GM21367 (cell line): ENCODE measurements around the gene SHPK.

Source experiments
- ATAC-seq: cut with Tn5 transposase; IDR thresholded peaks from one replicate; pipeline ENCODE4 v1.9.1; 2021; ENCODE audit not compliant: unreplicated experiment

Gene SHPK

DNA sequence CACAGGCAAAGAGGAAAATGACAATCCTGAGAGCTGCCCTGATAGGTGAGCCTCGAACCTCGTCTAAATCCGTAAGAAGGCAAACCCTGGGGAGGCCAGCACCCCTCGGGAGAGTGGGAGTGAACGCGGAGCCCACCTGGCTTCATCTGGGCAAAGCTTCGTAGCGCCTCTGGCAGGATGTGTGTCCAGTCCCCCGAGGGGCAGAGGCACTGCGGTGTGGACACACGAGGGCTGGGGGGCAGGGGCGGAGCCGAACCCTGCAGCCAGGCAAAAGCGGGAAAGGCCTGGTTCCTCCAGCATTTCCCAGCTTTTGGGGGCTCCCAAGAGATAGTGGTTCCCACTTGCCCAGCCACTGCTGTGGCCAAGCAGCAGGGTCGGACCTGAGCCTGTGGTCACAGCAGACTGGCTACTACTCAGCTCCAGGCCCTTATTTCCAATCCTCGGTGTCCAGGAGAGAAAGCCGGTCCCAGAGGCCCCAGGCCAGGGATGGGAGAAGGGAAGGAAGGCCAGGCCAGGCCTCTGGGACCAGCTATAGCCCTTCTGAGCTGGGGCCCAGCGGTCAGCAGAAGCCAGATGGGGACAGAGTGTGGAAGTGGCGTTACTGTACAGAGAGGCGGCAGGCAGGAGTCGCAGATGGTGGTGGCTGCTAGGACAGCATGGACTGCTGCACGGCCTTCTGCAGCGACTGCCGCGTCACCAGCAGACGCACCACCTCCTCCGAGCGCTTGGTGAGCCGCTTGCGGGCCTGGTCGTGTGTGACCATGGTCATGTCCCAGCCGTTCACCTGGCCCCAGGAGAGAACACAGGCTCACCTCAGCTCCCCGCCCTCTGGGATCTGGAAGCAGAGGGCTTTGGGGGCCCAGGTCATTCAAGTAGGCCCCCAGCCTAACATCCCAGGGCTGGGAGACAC, 27.3 kb upstream of the SHPK start:
- no peak for ATAC-seq

- ATAC-seq: no peak
Measured at GRCh38 chr17:3660311-3660891, 24.4 kb upstream of the SHPK start.

DNA sequence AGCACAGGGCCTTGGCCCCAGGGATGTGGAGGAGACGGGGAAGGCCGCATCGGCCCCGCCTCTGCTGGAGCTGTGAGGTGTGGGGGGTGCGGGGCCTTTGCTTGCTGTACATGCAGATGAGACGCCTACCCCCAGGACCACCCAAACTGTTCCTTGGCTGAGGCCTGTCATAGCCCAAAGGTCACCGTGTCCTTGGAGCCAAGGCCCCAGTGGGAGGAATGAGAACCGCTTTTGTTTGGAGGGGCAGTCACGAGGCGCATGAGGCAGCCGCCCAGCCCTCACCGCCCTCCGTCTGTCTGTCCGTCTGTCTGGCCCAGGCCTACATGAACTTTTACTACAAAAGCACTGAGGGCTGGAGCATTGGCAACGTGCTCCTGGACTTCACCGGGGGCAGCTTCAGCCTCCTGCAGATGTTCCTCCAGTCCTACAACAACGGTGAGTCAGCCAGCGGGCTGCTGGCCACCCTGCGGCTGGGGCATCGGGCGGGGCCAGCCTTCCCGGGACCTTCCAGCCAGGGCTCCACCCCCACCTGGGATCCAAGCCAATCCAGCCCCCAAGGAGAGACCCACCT, 23.6 kb upstream of the SHPK start:
- ATAC-seq: no peak

DNA sequence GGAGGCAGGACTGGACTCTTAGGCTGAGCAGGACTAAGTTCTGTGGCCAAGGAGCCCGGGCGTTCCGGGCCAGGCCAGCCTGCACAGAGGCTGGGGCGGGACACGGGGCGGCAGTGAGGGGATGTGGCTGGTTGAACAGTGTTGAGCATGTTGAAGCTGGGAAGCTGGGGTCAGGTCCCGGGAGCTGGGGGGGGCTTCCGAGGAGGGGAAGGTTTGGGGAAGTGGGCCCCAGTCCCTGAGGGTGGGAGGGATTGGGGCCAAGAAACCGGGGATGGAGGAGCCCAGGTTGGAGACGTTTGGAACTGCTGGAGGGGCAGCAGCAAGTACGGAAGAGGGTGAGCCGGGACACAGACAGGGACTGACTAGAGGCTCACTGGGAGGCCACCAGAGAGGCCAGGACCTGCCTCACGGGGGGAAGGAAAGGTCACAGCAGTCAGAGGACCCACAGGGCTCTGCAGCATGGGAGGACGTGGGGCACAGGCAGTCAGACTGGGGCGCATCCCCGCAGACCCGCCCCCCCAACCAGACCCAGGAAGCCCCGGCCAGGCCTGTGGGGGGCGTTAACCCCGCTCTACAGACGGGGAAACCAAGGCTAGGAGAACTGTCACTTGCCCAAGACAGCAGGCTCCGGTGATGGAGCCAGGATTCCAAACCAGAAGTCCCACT, 22.9 kb upstream of the SHPK start:
- ATAC-seq: no peak

DNA sequence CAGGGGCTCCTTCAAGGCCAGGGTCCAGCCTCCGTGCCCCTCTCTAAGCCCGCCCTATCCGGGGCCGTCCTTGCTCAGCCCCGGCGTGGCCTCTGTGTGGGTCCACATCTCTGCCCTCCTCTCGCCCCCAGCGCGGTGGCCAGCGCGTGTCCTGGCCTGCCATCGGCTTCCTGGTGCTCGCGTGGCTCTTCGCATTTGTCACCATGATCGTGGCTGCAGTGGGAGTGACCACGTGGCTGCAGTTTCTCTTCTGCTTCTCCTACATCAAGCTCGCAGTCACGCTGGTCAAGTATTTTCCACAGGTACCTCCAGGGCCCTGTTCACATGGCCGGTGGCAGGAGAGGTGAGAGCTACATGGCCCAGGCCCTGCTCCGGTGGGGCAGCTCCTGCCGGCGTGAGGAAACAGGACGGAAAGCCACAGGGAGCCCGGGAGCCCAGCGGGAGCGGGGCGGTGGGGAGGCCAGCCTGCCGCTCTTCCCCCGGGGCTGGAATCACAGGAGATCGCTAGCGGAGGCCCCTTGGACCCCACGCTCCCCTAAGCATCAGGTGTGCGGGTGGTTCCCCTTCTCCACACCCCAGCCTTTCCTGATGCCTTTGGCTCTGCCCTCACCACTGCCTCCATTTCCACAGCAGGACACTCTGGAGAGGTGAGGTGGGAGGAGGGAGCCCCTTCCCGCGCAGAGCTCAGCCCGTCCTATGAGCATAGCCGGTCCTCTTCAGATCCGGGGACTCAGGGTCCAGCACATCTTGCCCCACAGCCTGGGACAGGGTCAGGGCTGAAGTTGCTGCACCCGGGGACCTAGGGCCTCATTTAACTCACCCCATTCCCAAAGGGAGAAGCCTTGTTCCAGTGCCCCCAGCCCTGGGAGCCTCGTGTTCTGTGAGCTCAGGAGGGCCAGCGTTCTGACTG, 22.1 kb upstream of the SHPK start:
- ATAC-seq: no peak

GRCh38 chr17:3657588-3657869, 21.5 kb upstream of the SHPK start:
- no peak for ATAC-seq

DNA sequence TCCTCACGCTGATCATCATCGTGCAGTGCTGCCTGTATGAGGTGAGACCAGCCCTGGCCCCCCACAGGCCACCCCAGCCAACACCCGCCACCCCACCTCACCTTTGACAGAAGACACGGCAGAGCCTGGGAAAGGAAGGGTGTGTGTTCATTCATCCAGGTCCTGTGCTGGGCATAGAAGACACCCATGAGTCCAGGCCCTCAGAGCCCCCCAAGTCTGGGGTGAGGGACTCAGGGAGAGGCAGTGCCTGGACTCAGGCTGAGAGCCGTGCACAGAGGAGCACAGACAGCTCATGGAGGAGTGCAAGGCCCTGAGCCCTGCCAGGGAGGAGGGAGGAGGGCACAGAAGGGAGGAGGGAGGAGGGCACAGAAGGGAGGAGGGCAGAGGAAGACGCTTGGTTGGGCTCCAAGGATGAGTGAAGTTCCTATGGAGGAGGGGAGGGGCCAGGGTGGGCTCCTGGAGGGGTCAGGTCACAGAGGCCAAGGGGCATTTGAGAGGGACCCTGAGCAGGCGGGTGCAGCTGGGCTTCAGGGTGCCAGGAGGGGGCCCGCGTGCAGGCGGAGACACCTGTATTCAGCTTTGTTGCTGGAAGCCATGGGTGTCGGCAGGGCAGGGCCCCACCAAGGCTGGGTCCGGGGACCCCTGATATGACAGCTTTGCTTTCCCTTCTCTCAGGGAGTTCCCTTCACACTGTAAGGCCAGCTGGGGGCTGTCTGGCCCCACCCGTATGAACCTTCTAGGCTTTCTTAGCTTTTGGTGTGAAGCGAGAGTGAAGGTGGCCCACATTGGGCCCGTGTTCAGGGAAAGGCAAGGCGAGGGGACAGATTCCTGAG, 20.9 kb upstream of the SHPK start:
- no peak for ATAC-seq

DNA sequence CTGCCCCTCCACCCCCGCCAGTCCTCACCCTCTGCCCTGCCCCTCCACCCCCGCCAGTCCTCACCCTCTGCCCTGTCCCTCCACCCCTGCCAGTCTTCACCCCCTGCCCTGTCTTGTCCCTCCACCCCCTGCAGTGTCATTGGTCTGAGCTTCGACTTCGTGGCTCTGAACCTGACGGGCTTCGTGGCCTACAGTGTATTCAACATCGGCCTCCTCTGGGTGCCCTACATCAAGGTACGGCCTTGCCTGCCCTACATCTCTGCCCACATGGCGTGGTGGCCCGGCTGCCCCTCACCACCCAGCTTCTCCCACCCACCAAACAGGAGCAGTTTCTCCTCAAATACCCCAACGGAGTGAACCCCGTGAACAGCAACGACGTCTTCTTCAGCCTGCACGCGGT, 20.3 kb upstream of the SHPK start:
- ATAC-seq: no peak

DNA sequence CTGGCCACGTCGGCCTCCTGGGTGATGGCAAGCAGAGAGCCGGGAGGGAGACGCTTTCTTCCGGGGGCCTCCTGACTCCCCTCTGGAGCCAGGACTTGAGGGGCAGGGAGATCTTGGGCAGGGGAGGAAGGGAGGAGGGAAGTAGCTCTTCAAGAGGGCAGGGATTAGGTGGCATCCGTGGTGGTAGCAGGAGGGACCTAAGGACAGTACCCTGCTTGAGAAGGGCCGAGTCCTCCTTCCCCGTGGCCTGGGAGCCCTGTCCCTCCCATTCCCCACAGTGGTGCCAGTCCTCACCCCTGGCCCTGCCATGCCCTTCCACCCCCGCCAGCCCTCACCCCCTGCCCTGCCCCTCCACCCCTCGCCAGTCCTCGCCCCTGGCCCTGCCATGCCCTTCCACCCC, 19.7 kb upstream of the SHPK start:
- ATAC-seq: no peak

DNA sequence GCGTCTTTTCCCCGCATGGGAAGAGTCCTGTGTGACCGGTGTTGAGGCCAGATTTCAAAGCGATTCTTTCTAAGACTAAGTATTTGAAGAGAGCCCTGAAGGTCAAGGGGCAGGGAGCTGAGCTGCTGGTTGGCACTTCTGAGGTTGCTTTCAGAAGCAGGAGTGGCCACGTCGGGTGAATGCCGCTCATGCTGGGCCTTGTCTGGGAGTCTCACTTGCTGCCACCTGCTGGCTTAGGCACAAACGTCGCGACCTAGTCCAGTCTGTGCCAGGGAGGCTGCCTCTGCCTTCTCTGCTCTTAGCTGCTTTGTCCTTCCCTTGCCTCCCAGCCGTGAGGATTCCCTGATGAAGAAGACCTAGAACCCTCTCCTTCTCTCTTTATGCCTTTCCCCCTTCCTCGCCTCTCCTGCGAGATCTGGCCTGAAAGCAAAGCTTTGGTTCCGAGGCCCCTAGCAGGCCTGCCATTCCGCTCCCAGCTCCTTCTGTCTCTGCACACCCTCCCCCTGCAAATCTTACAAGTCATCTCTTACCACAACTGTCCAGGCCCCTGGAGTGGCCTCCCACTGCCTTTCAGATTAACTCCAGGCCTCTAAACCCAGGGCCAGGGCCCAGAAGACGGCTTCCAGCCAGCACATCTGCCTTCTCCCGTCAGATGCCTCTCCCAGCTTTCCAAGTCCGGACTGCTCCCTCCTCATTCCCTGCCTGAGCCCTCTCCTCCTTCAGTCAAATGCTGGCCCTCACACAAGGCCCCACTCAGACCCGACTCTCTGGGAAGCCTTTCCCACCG, 11.9 kb upstream of the SHPK start:
- no peak for ATAC-seq

DNA sequence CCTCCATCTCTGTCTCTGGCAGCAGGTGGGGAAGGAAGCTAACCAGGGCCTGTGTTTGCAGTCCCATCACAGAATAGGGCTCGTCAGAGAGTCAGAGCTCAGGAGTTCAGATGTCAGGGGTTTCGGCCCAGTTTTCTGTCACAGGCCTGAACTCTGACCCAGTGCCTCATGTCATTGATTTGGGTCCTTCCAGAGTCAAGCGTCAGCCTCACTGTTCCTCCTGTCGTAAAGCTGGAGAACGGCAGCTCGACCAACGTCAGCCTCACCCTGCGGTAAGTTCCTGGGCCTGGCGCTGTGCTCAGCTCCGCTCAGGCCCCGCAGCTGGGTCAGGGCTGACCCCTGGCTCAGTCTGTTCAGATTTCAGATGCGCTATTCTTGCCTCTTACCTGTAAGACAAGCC, 11.2 kb upstream of the SHPK start:
- ATAC-seq: no peak

DNA sequence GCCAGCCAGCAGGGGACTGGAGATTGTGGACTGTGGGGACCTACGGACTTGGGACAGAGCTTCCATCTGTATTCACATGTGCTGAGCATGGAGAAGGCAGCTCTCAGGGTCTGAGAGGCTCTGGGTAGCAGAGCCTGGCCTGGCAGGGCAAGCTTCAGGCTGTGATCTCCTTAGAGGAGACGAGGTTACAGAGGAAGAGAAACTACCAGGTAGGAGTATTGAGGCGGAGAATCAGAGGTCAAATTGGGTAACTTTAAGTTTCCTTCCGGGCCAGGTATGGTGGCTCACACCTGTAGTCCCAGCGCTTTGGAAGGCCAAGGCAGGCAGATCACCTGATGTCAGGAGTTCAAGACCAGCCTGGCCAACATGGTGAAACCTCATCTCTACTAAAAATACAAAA, 9.3 kb upstream of the SHPK start:
- ATAC-seq: no peak

- no peak for ATAC-seq
Measured at GRCh38 chr17:3643889-3644349, 7.9 kb upstream of the SHPK start.

DNA sequence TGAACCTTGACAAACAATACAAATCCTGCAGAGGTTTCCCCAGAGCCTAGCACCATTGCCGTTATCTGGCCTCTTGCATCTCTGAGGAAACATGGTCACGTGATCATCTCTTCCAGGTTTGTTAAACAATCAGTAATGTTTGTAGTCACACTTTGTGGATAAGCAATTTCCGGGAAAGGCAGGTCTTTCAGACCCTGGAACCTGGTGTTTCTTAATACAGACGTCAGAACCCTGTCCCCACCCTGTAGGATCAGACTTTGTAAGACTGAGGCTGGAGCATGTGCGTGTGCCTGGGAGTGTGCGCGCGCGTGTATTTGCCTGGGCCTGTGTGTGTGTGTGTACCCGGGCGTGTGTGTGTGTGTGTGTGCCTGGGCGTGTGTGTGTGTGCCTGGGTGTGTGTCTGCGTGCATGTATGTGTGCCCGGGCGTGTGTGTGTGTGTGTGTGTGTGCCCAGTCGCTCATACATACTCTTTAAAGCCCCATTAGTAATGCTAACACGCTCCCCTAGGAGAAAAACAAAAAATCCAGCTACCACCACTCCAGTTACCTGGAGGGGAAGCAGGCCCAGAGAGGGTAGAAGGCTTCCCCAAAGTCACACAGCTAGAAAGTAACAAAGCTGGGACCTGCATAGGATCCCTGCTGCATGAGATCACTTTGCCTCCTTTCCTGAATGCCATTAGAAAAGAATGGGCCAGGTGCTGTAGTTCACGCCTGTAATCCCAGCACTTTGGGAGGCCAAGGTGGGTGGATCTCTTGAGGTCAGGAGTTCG, 5.9 kb upstream of the SHPK start:
- ATAC-seq: no peak

GRCh38 chr17:3641014-3641413, 5.0 kb upstream of the SHPK start:
- no peak for ATAC-seq

DNA sequence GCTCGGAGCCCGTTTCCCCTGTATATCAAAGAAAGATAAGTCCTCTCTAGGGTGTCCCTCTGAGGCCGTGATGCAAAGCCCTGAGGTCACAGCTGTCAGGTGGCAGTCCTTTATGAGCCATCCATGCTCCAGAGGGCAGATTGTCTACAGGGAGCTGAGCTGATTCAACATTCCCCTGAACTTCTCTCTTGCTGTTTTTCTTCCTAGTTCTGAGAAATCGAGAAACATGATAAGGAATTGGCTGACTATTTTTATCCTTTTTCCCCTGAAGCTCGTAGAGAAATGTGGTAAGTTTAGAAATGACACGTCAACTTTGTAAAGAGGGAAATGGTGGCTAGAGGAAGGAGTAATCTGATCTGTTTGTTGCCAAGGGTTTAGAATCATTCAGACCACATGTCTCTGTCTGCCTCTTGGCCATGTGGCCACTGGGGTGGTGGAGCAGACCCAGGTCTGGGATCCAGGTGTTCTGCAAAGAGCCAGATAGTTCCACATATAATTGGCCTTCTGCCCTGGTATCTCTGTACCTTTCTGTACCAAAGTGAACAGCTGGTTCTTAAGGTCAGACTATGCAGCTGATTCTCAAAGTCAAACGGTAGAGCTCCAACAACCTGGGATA, 4.0 kb upstream of the SHPK start:
- no peak for ATAC-seq

DNA sequence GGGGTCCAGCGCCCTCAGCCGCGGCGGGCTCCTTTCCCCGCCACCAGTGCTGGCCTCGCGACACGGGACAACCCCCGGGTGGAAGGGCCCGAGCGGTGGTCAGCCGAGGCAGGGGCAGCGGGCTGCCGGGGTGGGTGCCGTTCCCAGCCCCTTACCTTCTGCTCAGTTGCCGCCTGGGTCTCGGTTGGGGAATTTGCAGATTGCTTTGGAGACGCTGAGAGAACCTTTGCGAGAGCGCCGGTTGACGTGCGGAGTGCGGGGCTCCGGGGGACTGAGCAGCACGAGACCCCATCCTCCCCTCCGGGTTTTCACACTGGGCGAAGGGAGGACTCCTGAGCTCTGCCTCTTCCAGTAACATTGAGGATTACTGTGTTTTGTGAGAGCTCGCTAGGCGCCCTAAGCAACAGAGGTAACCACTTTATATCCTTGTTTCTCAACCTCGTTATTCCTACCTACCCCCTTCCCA, 891 bp upstream of the SHPK start:
- peak; percentile 3 for ATAC-seq
